ENCODE data around the gene NFIA.

NFIA gene

DNA sequence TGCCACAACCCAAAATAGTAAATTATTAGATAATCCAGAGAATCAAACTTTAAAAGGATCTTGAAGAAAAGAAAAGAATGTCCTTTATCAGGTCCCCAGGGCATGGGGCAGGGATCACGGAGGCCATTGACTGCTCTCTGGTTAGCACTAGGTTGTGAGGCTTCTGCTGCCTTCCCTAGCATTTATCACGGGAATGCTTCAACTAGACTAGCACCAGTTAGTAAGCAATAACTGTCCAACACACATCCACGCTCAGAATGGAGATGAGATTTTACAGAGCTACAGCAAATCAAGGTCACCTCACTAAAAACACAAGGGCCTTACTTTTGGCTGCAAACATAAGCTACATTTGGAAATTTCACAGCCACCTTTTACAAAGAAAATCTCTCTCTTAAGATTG, 304.0 kb downstream of the NFIA start:
- DNase-seq = no peak

DNA sequence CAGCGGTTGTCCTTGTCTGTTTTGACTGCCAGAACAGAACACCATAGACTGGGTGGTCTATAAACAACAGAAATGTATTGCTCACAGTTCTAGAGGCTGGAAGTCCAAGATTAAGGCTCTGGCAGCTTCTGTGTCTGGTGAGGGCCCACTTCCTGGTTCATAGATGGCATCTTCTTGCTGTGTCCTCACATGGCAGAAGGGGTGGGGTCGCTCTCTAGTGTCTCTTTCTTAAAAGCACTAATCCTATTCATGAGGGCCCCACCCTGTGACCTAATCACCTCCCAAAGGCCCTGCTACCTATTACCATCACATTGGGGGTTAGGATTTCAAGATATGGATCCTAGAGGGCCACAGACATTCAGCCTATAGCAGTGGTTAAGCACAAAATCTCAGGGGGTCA, 304.4 kb downstream of the NFIA start:
- no peak for DNase-seq

- DNase-seq = no peak
Measured at GRCh38 chr1:61387829-61388228, 305.5 kb downstream of the NFIA start.

GRCh38 chr1:61388566-61388965, 306.2 kb downstream of the NFIA start:
- DNase-seq = no peak

DNA sequence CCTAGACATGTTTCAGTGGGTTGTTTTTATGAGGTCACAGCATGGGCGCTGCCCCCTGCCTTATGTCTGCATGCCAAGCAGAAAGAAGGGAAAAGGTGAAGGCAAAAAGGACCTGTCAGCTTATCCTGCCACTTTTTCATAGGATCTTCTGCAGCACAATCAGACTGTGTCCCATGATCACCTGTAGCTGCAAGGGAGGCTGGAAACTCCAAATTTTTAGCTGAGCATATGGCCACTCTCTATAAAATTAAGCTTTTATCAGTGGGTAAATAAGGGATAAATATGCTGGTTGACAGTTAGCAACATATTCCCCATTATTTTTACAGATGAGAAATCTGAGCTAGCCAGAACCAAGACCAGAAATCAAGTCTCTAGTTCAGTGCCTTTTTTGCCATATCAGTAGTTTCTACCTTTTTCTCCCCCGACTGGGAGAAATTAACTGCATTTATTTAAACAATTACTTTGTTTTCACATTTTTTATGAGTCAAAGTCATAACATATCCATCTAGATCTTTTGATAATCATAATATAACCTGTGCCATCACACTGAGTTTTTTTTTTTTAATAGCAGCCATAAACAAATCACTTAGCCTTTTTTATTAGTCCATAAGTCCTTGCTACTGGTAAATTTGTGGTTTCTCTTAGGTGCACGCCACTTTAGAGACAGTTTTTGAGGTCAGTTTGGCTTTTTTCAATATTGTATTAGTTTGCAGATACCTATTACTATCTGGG, 307.0 kb downstream of the NFIA start:
- no peak for DNase-seq

GRCh38 chr1:61389926-61390845, 307.8 kb downstream of the NFIA start:
- no peak for DNase-seq

DNA sequence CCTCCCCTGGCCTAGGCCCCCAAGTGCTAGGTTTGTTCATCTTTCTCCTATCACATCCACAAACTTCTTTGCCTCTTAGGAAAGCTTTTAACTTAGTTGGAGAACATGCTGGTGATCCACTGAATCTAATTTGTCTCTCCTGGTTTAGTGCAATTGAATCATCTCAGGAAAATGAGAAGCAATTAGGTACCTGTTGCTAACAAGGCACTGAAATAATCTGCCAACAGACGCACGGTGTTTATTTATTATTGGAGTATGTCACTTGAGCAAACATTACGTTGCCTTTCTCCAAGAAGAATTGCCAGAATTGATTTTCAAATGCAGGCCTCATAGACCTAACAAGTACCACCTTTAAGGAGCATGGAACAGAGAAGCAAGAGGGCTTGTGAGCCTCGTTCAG, 309.4 kb downstream of the NFIA start:
- no peak for DNase-seq

GRCh38 chr1:61392409-61393242, 310.3 kb downstream of the NFIA start:
- no peak for DNase-seq

- DNase-seq = no peak
Measured at GRCh38 chr1:61393575-61393974, 311.2 kb downstream of the NFIA start.

DNA sequence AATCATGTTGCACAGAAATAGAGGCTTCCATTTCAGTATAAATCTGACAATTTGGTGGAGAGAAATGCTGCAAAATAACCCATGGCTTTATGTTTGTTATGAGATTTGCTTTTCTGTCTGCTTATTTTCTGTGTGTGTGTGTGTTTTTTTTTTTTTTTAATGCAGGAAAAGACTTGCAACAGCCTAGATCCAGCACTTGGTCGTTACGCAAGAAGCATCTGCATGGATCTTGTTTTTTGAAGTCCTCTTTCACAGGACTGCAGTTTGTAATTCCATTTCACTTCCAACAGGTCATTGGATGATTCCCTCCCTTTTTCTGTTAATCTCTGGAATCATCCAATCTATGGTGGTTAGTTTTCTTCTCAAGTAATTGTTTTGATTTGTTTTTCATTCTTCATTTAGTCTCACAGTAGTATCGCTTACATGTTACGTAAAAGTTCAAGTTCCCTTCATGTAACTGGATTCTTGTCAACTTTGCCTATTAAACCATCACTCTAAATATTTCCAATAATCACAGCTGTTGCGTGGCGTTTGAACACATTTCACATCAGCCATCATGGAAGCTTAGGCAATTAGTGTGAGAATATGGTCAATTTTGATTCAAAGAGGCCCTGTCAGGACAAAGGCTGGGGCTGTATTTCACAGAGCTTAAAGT, 312.9 kb downstream of the NFIA start:
- DNase-seq = no peak

DNA sequence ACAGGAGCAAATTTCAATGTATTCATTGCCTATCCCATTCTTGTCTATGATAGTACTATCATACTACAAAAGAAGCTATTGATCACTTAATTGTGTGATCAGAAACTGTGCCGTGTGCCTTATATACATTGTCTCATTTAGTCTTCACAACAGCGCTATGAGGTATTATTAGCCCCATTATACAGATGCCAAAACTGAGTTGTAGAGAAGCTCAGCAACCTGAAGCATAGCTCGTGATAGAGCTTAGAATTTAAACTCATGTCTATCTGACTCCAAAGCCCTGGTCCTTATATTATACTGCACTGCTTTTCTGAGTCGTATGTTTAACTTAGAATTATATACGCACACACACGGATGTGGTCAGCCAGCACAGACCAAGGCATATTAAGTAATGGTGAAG, 315.1 kb downstream of the NFIA start:
- DNase-seq = no peak

- DNase-seq = no peak
Measured at GRCh38 chr1:61397935-61398334, 315.6 kb downstream of the NFIA start.

GRCh38 chr1:61399199-61399598, 316.8 kb downstream of the NFIA start:
- DNase-seq = no peak

GRCh38 chr1:61400131-61400770, 317.9 kb downstream of the NFIA start:
- DNase-seq = no peak

- DNase-seq = no peak
Measured at GRCh38 chr1:61400997-61401396, 318.6 kb downstream of the NFIA start.

GRCh38 chr1:61403679-61404596, 321.6 kb downstream of the NFIA start:
- DNase-seq = no peak

GRCh38 chr1:61404597-61405376, 322.4 kb downstream of the NFIA start:
- DNase-seq = no peak

- DNase-seq = no peak
Measured at GRCh38 chr1:61406467-61406866, 324.1 kb downstream of the NFIA start.

DNA sequence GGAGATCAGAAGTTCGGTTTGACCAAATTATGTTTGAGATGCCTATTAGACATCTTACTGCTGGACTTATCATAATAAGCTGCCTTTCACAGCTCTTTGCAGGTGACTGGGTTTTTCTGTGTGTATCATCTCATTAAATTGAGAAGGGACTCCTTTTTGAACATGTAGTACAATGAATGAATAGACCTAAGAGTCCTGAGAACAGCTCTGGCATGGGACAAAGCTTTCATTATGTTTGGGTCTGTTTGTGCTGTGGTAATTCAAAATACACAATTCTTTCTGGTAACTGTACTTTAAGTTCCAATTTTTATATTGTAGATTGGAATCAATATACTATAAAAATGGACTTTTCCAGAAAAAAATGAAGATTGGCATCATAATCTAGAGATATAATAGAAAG, 330.2 kb downstream of the NFIA start:
- no peak for DNase-seq

GRCh38 chr1:61419196-61419595, 336.8 kb downstream of the NFIA start:
- DNase-seq = no peak

Data from activated gamma-delta T cell treated with Interleukin-2 at 50 U/mL for 16 hours (primary cell).